NCI-H1092 (cell line): ENCODE measurements around the gene ARHGAP23.
A peak's percentile ranks its signal among the peaks of the same experiment; 100 is the strongest.

Experiments used
- DNase-seq: peaks from one replicate; lab custom pipeline; 2025; lab: John Stamatoyannopoulos, UW

ARHGAP23 gene

DNA sequence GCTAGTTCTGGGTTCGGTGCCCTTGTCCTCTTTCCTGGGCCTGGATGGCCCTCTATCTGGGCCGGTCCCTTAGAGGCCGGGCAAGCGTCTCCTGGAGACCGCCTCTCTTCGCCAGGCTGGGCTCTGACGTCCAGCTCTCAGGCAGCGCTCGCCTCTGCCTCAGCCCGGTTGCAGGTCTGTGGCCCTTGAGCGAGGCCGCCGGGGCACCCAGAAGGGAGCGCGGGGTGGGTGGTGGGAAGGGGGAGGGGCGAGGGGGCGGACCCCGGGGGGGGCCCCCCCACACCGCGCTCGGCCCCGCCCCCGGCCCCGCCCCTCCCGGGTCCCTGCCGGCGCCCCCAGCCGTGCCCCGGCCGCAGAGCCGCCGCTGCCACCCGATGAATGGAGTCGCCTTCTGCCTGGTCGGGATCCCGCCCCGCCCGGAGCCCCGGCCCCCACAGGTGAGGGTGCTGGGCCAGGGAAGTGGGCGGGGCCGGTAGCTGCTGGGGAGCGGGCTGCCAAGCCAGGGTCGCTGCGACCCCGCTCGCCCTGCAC lies at the start of gene ARHGAP23:
ARHGAP23 (plus strand) TSS at position 353 of the 531 bp plus-strand sequence; CDS start at position 375, 22 bp downstream.
- no peak for DNase-seq

DNA sequence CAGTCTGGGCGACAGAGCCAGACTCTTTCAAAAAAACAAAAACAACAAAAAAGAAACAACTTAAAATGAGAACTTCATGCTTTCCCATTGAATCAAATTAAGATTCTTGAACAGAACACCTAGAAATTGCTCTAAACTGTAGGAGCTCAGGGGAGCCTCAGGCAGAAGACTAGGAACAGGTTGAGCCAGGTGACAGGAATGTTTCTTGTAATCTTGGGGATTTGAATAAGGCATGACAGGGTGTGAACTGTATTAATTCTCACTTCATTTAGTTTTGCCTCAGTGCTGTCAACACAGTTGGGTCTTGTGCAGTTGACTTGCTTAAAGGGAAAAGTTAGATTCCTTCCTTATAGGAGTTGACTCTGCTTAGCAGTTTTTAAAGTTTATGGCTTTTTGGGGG lies 48.8 kb upstream of the ARHGAP23 start:
- no peak for DNase-seq

DNA sequence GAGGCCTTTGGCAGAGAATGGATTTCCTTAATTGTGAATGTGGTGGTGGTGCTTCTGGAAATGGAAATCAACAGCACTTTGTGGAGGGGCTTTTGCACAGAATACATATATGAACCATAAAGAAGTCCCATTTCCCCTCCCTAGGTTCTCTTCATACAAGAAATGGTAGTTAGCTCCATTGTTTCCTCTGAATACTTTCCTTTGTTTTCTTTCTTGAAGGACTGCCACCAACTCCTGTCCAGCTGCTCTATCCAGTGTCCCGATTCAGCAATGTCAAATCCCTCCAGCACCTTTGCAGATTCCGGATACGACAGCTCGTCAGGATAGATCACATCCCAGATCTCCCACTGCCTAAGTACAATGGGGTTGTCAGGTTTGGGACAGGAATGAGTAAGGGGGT lies 33.2 kb upstream of the ARHGAP23 start:
- no peak for DNase-seq

- no peak for DNase-seq
Measured at GRCh38 chr17:38397227-38397626, 31.0 kb upstream of the ARHGAP23 start.

DNA sequence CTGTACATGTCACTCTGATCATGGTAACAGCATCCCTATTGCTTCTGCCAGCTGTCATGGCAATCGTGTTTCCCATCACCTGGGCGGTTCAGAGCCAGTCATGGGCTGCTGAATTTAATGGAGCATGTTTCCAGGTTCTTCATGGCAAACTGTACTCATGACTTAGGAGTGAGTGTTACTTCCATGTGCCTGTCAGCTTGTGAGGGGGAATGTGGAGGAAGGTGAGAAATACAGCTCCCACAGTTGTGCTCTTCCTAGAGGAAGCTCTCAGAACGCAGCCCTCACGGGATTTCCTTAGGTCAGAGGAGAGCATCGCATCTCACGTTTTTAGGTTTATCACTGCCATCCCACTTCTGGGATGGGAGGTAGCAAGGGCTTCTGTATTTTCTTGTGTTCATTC lies 28.0 kb upstream of the ARHGAP23 start:
- no peak for DNase-seq

DNA sequence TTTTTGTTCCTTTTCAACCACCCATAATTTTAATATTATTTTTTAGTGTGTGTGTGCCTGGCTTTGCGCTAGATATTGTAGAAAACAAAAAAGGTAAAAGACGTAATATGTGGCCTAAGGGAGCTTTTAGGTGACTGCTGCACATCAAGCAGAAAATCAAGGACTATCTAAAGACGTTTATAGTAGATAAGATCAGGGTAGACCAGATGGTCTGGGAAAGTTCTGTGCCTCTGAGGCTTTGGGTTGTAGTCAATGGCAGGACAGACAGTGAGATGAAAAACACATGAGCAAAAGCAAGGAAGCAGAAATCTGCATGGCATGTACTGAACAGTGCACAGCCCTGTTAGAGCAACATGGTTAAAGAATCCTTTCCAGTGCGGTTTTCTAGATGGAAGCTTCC lies 26.8 kb upstream of the ARHGAP23 start:
- DNase-seq: no peak

DNA sequence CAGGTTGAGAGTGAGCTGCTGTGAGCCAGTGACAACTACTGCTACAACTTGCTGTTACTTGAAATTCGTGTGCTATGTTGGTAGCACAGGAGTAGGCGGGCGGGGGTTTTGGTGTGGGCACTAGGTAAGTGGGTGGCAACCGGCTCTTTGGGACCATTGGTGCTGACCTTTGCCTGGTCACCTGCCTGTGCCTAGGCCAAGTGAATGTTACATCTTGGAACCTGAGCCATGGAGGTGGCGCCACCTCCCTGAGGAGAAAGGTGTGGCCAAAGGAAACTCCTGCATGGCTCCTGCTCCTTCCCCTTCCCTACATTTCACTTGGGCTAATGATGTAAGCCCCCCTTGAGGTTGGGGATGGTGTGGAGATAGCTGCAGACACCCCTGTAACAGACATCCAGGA lies 25.4 kb upstream of the ARHGAP23 start:
- DNase-seq: no peak

DNA sequence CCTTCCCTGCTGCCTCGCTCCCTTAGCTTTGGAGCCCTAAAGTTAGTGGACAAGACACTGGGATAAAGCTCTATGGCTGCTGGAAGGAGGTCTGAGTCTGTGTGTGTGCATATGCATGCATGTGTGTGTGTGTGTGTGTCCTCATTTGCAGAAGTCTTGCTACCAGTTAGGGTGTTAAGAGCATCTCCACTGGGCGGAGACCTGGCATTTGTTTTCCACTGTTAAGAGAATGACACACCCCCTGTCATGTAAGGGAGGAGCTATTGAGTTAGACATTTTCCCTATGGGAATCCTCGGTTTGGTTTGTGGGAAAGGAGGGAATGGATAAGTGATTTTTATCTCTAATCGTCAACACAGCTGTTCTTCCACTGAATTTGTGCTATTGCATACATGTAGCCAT lies 24.8 kb upstream of the ARHGAP23 start:
- no peak for DNase-seq

DNA sequence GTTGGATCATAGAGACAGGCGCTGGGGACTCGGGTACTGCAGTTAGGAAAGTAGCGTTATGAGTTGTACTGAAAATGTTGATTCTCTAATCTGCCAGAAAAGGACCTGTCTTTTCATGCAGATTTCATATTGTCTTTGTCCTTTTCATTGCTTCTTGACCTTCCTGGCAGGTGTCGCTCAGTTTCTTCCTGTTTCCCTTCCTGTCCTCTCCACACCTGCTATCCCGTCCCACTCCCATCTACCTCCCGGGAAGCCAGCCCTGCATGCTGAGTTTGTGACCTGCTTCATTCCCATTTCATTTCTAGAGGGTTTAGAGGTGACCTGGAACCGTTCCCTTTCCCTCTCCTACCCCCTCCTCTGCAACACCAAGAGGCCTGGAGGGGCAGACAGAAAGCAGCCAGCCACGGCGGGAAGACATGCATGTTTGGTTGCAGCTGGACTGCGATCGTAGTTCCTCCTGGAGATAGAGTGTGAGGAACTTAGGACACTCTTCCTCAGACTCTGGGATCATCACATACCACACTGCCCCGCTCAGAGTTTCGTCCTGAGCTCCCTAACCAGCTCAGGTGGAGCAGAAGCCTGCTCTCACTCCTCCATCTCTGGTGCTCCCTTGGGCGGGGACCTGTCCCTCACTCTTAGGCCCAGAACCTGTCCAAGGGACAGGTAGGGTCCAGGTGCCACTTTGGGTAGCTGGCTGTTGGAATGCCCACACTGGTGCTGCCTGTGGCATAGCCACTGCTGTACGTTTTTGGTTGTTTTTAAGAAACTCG lies 23.9 kb upstream of the ARHGAP23 start:
- DNase-seq: no peak

- DNase-seq: no peak
Measured at GRCh38 chr17:38405654-38406053, 22.6 kb upstream of the ARHGAP23 start.

GRCh38 chr17:38410201-38410600 lies 18.1 kb upstream of the ARHGAP23 start:
- DNase-seq: no peak

DNA sequence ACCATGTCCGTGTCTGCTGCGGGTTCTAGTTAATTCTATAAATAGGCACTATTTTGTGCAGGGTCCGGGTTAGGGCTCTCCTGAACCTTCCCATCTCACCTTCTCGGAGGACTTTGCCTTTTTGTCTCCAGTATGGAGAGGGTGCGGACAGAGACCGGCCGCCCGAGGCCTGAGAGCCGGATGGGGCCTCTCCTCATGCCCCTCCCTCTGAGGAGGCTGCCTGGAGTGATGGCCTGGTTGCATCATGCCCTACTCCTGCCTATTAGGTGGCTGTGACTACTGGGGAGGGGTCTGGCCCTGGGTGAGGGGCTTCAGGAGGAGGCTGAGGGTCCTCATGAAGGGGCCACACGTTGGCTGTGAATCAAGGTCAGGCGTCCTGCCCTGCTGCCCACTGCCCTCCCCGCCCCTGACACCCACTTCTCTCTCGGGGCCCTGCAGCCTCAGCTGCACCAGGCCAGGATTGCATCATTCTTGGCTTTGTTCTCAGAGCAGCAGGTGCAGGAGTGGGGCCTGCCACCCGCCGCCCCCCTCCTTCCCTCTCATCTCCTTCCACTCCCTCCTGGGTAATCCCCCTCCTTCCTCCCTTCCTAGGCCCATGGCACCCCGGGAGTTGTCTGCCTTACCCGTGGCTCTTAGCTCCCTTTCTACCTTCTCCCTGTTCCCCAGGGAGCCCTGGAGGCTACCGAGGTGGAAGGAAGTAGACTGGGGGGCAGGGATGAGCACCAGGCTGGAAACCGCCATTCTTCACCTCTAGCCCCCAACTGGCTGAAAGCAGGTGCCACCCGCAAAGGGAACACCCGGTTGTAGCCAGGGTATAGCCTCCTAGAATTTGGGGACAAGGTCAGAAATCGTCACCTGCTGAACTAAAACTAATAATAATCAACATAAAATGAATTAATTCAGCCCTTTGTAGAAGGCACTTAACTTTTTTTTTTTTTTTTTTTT lies 12.7 kb upstream of the ARHGAP23 start:
- DNase-seq: peak; percentile 94

GRCh38 chr17:38416840-38417209 lies 11.4 kb upstream of the ARHGAP23 start:
- DNase-seq: no peak

DNA sequence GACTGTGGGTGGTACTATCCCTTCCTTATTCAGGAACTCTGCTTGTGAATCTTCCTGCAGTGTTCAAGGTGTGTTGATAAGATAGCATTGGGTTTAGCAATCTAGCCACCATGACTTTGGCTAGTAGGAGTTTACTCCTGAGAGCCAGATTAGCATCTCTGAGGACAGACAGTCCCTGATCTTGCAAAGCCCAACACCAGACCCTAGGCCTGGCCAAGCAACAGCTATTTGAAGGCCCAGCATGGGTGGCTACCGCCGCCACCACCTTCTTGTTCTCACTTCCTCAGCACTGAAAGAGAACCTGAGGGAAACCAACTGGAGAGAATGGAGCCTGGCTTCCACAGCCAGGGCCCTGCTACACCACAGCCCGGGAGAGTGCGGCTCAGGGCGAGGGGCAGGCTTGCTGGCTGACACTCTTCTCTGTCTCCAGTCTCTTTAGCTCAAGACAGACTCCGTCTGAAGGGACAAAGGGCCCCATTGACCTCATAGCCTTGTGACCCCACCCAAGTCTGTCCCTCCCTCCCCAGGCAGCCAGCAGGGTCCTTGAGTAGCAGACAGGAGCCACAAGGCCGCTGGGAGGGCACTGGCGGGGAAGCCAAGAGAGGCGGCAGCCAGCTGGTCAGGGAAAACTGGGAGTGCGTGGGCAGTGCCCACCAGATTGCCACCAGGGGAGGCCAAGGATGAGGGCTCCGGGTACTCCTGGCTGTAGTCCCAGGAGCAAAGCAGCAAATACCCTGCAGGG lies 10.9 kb upstream of the ARHGAP23 start:
- DNase-seq: peak; percentile 32

GRCh38 chr17:38418062-38418692 lies 10.1 kb upstream of the ARHGAP23 start:
- DNase-seq: peak; percentile 25

DNA sequence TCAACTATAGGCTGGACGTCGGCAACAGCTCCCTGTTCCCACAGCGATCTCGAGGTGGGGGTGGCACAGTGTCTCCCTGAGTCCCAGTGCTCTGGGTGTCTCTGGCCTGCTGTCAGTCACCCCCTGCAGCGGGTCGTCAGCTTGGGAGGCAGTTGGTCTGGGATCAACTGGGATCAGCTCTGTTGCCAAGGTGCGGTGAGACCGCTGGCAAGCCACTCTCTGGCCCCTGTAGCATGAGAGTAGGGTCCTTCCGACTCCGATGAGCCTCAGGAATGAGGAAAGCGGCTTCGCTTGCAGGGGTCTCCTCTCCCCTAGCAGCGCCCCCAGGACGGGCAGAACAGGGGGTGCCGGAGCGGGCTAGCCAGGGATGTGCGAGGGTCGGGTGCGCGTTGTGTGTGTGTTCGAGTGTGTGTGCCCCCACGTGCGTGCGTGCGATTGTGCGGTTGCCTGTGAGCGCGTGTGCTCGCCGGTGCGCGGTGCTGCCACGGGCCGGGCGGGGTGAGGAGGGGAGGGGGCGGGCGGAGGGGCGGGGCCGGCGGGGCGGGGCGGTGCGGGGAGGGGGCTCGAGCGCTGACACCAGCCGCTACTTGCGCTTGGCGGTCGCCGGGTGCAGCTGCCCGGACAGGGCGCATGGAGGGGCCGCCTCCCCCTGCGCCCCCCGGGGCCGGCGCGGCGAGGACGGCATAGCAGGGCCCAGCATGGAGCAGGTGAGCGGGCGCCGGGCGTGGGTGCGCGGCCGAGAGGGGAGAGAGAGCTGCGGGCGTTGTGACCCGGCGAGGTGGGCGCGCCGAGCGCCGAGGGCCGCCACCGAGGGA lies 9.4 kb upstream of the ARHGAP23 start:
- DNase-seq: peak; percentile 27

DNA sequence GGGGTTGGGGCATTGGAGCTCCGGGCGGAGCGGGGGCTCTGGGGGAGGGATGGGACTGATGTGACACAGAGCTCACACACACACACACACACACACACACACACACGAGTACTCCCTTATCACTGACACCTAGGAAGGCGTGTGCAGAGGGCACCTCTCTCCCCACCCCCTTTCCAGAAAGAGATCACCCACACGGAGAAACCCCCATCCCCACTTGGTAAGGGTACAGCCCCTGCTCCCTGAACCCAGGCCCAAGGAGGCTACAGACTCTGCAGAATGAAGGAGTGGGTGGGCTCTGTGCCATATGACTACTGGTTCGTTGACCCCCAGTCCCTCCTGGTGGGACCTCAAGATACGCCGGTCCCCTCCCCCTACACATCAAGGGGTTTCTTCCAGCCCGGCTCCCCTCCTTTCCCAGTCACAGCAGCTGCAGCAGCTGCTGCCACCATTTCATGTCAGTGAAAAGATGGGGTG lies 8.7 kb upstream of the ARHGAP23 start:
- no peak for DNase-seq

DNA sequence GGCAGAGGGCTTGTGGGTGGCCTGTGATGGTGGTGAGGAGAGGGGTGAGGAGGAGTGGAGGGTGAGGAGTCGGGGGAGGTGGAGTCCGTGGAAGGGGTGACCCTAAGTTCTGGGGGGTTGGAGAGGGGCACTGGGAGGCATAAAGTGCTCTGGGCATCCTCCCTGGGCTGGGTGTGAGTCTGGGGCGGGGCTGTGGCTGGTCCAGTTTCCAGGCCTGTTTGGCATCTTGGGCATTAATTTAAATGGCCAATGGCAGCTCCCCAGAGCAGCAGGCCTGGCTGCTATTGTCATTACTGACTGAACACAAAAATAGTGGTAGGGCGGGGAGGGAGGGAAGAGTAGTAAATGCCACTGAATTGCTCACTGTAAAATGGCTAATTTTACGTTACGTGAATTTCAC lies 7.7 kb upstream of the ARHGAP23 start:
- no peak for DNase-seq

DNA sequence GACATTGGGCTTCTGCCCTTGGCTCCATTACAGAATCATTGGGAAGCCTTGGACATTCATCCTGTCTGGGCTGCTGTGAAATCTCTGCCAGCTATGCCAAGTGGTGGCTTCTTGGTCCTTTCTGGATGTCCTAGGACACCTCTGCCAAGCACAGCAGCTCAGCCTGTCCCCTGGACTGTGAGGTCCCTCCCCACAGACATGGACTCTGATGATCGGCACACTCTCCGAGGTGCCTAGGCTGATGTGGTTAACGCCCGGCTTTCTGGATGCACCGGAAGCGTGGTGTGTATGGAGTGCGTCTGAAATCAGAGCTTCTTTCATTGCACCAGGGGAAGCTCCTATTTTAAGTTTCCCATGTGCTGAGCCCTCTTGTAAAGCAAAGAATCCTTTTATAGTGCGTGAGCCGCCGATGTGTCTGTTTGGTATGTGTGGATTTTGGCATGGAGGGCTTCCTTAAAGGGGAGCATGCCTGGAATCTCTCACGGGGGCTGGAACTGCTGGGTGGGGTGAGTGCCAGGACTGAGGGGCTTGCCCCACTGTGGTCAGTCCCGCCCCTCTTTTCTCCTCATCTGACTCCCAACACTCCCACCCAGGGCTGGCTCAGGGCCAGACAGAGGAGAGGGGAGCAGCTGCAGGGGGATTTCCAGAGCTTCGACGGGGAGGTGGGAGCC lies 7.0 kb upstream of the ARHGAP23 start:
- DNase-seq: no peak
